ENCODE measurements around the gene LAYN. TPM values are rescaled to one million over a fixed set of nuclear protein-coding genes. Genes with fewer than 3 reads are reported as not detected.

The LAYN gene
- total RNA-seq, 2 donors from 2014 or later, result 10.6 to 12.8 TPM

- no peaks in the 10 kb centered on the region for H3K9me3 ChIP-seq
- H3K4me3 ChIP-seq, result no peak overlapping the region
- no peaks in the 10 kb centered on the region for H3K36me3 ChIP-seq
- intact Hi-C loops (cut with DNase I), result no loop called here
- DNase-seq (ENCODE audit: low spot score), result no peak
- no peaks in the 10 kb centered on the region for H3K27me3 ChIP-seq (replicated peaks; ENCODE audit: insufficient read depth)
- no peak overlapping the region for H3K27ac ChIP-seq
- 42% methylated on average over 3 of the region's 3 CpGs for WGBS
- H3K4me1 ChIP-seq (replicated peaks), result no peaks in the 10 kb centered on the region
- TF ChIP-seq POLR2AphosphoS5 (IDR thresholded peaks at IDR 0.05) (no peak), POLR2A (IDR thresholded peaks at IDR 0.05) (no peak)
- TF ChIP-seq, protein P1, sequence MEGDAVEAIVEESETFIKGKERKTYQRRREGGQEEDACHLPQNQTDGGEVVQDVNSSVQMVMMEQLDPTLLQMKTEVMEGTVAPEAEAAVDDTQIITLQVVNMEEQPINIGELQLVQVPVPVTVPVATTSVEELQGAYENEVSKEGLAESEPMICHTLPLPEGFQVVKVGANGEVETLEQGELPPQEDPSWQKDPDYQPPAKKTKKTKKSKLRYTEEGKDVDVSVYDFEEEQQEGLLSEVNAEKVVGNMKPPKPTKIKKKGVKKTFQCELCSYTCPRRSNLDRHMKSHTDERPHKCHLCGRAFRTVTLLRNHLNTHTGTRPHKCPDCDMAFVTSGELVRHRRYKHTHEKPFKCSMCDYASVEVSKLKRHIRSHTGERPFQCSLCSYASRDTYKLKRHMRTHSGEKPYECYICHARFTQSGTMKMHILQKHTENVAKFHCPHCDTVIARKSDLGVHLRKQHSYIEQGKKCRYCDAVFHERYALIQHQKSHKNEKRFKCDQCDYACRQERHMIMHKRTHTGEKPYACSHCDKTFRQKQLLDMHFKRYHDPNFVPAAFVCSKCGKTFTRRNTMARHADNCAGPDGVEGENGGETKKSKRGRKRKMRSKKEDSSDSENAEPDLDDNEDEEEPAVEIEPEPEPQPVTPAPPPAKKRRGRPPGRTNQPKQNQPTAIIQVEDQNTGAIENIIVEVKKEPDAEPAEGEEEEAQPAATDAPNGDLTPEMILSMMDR (IDR thresholded peaks at IDR 0.05), result no peak
Measured at GRCh38 chr11:111549869-111550203, 9.3 kb downstream of the LAYN start.

DNA sequence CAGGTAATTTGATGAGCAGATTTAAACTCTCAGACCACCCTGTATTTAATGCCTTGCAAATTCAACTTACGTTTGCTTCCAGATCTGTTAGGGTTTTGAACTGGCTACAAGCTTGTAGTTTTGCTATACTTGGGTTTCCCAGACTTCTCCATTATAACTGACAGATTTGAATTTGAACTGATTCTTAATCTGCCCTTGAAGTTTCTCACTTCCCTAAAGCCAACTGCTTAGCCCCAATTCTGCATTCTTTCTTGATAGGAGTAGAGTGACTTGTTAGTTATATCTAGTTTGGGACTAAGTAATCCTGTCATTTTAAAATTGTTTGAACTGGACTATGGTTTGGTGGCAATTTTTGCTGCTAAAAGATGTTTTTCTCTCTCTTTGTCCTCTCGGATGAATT lies 9.7 kb downstream of the LAYN start:
- no peak for TF ChIP-seq POLR2A (IDR thresholded peaks at IDR 0.05)
- no peak overlapping the region for H3K4me3 ChIP-seq
- H3K9me3 ChIP-seq, result no peaks in the 10 kb centered on the region
- intact Hi-C loops (cut with DNase I), result no loop called here
- no peaks in the 10 kb centered on the region for H3K4me1 ChIP-seq (replicated peaks)
- no peaks in the 10 kb centered on the region for H3K36me3 ChIP-seq
- DNase-seq (ENCODE audit: low spot score), result no peak
- 86% methylated on average over 2 of the region's 2 CpGs for WGBS
- H3K27ac ChIP-seq, result no peak overlapping the region
- H3K27me3 ChIP-seq (replicated peaks; ENCODE audit: insufficient read depth), result no peaks in the 10 kb centered on the region

- H3K27ac ChIP-seq, result no peak overlapping the region
- H3K4me3 ChIP-seq, result no peak overlapping the region
- H3K27me3 ChIP-seq (replicated peaks; ENCODE audit: insufficient read depth), result no peaks in the 10 kb centered on the region
- H3K36me3 ChIP-seq, result no peaks in the 10 kb centered on the region
- intact Hi-C loops (cut with DNase I), result no loop called here
- no peaks in the 10 kb centered on the region for H3K4me1 ChIP-seq (replicated peaks)
- TF ChIP-seq, protein P1 (IDR thresholded peaks at IDR 0.05), result no peak
- no peak for TF ChIP-seq POLR2AphosphoS5 (IDR thresholded peaks at IDR 0.05)
- TF ChIP-seq POLR2A (IDR thresholded peaks at IDR 0.05), result no peak
- DNase-seq (ENCODE audit: low spot score), result no peak
- no peaks in the 10 kb centered on the region for H3K9me3 ChIP-seq
Measured at GRCh38 chr11:111554532-111554931, 14.0 kb downstream of the LAYN start.

DNA sequence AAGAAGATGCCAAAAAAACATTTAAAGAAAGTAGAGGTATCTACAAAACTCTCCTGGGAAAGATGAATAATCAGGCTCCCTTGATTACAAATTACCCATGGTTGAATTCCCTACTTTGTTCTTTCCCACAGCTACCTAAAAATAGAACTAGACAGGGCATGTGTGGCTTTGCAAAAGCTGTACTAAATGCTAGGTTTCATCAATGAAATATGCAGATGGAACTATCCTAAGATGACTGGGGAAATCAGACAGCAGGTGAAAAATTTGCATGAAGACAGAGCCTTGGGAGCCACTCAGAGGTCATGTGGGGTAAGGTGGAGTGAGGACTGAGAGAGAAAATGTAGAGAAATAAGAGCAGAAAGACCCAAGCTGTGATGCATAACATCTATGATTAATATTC lies 14.7 kb downstream of the LAYN start:
- H3K4me3 ChIP-seq, result no peak overlapping the region
- no peaks in the 10 kb centered on the region for H3K36me3 ChIP-seq
- no peak overlapping the region for H3K27ac ChIP-seq
- no peak for TF ChIP-seq POLR2A (IDR thresholded peaks at IDR 0.05)
- TF ChIP-seq POLR2AphosphoS5 (IDR thresholded peaks at IDR 0.05), result no peak
- TF ChIP-seq, protein P1 (IDR thresholded peaks at IDR 0.05), result no peak
- no peak for DNase-seq (ENCODE audit: low spot score)
- H3K9me3 ChIP-seq, result no peaks in the 10 kb centered on the region
- intact Hi-C loops (cut with DNase I), result no loop called here
- no peaks in the 10 kb centered on the region for H3K27me3 ChIP-seq (replicated peaks; ENCODE audit: insufficient read depth)
- no peaks in the 10 kb centered on the region for H3K4me1 ChIP-seq (replicated peaks)

- no peak for DNase-seq (ENCODE audit: low spot score)
- TF ChIP-seq POLR2AphosphoS5 (IDR thresholded peaks at IDR 0.05) (no peak), POLR2A (IDR thresholded peaks at IDR 0.05) (no peak)
- TF ChIP-seq, protein P1 (IDR thresholded peaks at IDR 0.05), result no peak
- H3K4me1 ChIP-seq (replicated peaks), result no peaks in the 10 kb centered on the region
- no peaks in the 10 kb centered on the region for H3K9me3 ChIP-seq
- H3K36me3 ChIP-seq, result no peaks in the 10 kb centered on the region
- intact Hi-C loops (cut with DNase I), result no loop called here
- 81% methylated on average over 5 of the region's 5 CpGs for WGBS
- no peak overlapping the region for H3K4me3 ChIP-seq
- H3K27ac ChIP-seq, result no peak overlapping the region
- H3K27me3 ChIP-seq (replicated peaks; ENCODE audit: insufficient read depth), result no peaks in the 10 kb centered on the region
Measured at GRCh38 chr11:111557425-111558111, 17.0 kb downstream of the LAYN start.
